PC-3 (cell line): ENCODE data around the gene PRR12. TPM values are rescaled to one million over a fixed set of nuclear protein-coding genes. Genes with fewer than 3 reads are reported as not detected.

Source experiments
- ATAC-seq: fragments of 200-7000 bp; cut with Tn5 transposase; 2 replicates; pipeline ENCODE4 v1.9.1; 2020; ENCODE audit warnings: mild to moderate bottlenecking, moderate library complexity
- BruUV-seq: library from RNA; stranded (reverse); fragments of 400-500 nt; replicated peaks from 2 replicates; lab custom pipeline; 2021; lab: Mats Ljungman, UMichigan
- CTCF ChIA-PET: fragments of 300-600 bp; sonication (Branson Sonifier 250); formaldehyde crosslinking; loops from one replicate; lab custom pipeline; 2022; ENCODE audit warnings: antibody characterized with exemption; lab: Charles Lee
- POLR2A ChIA-PET: fragments of 300-600 bp; sonication (Branson Sonifier 250); formaldehyde crosslinking; loops from one replicate; lab custom pipeline; 2022; ENCODE audit warnings: antibody characterized with exemption; ENCODE audit not compliant: unreplicated experiment; lab: Charles Lee
- DNase-seq: peaks from one replicate; pipeline ENCODE4 v3.0.0-alpha.2; 2015
- H2AFZ ChIP-seq: fragments of 300-600 bp; sonication (generic); 2 replicates; pipeline ENCODE4 v1.6.0; 2016; ENCODE audit warnings: antibody characterized with exemption, low read length
- H3F3A ChIP-seq: fragments of 300-600 bp; sonication (generic); one replicate; pipeline ENCODE4 v1.6.0; 2017; ENCODE audit warnings: antibody characterized with exemption, low read length, control low read depth, mild to moderate bottlenecking; ENCODE audit not compliant: unreplicated experiment
- H3K27ac ChIP-seq: fragments of 300-600 bp; sonication (generic); 2 replicates; pipeline ENCODE4 v1.5.1; 2016; ENCODE audit warnings: mild to moderate bottlenecking, low read length
- H3K27me3 ChIP-seq: fragments of 300-600 bp; sonication (generic); 2 replicates; pipeline ENCODE4 v1.6.1; 2016; ENCODE audit warnings: low read length, mixed read lengths
- H3K36me3 ChIP-seq: fragments of 300-600 bp; sonication (generic); 2 replicates; pipeline ENCODE4 v1.6.1; 2016; ENCODE audit warnings: low read depth, mixed run types, low read length, mixed read lengths
- H3K4me1 ChIP-seq: fragments of 300-600 bp; sonication (generic); 2 replicates; pipeline ENCODE4 v1.5.1; 2016; ENCODE audit warnings: low read length; ENCODE audit not compliant: insufficient read depth
- H3K4me2 ChIP-seq: fragments of 300-600 bp; sonication (generic); 2 replicates; pipeline ENCODE4 v1.6.0; 2016; ENCODE audit warnings: low read length
- H3K4me3 ChIP-seq: fragments of 300-600 bp; sonication (generic); 2 replicates; pipeline ENCODE4 v1.5.1; 2016; ENCODE audit warnings: mild to moderate bottlenecking, low read length, mixed read lengths
- H3K79me2 ChIP-seq: fragments of 300-600 bp; sonication (generic); 2 replicates; pipeline ENCODE4 v1.6.1; 2017; ENCODE audit warnings: low read length, mixed read lengths
- H3K9ac ChIP-seq: fragments of 300-600 bp; sonication (generic); 2 replicates; pipeline ENCODE4 v1.6.0; 2016; ENCODE audit warnings: mild to moderate bottlenecking, low read length
- H3K9me2 ChIP-seq: fragments of 300-600 bp; sonication (generic); replicated peaks from 2 replicates; pipeline ENCODE4 v1.6.1; 2016; ENCODE audit warnings: mixed run types, low read length, mixed read lengths
- H3K9me3 ChIP-seq: fragments of 300-600 bp; sonication (generic); 2 replicates; pipeline ENCODE4 v1.6.1; 2016; ENCODE audit warnings: low read length, mixed read lengths
- H4K20me1 ChIP-seq: fragments of 300-600 bp; sonication (generic); 2 replicates; pipeline ENCODE4 v1.6.1; 2016; ENCODE audit warnings: low read length, mixed read lengths
- CTCF ChIP-seq: fragments of 300-600 bp; sonication (generic); conservative IDR thresholded peaks from 2 replicates; pipeline ENCODE4 v1.5.1; 2017; ENCODE audit warnings: antibody characterized with exemption, low read depth, mild to moderate bottlenecking, low read length
- EZH2 ChIP-seq: fragments of 300-600 bp; sonication (generic); IDR thresholded peaks from one replicate; pipeline ENCODE4 v1.6.1; 2017; ENCODE audit warnings: antibody characterized with exemption, mild to moderate bottlenecking, low read length; ENCODE audit not compliant: unreplicated experiment
- EZH2phosphoT487 ChIP-seq: fragments of 300-600 bp; sonication (generic); IDR thresholded peaks from 2 replicates; pipeline ENCODE4 v1.6.1; 2018; ENCODE audit warnings: mild to moderate bottlenecking, antibody characterized with exemption, low read length, borderline replicate concordance
- intact Hi-C: fragments of 100-400 bp; cut with micrococcal nuclease; formaldehyde crosslinking; loops from 2 replicates; pipeline ENCODE4 v1.9.0; 2023
- total RNA-seq: library from RNA; depleted of rRNA; stranded (reverse); fragments of >200 nt; gene quantifications from 2 replicates; pipeline ENCODE4 v1.2.3, GENCODE V29; 2014

PRR12 gene
- total RNA-seq, 1 experiment from 2014 or later = 14.6 TPM

GRCh38 chr19:49645995-49646394 is 55.0 kb downstream of the PRR12 start:
- CTCF ChIA-PET = no interaction called here
- H3K9me3 ChIP-seq = no peaks in the 10 kb centered on the region
- H3K4me1 ChIP-seq = peaks cover 25% of the 10 kb centered on the region
- no peak overlapping the region for H3K4me2 ChIP-seq
- no TSS peak for BruUV-seq
- no peak overlapping the region for H3K4me3 ChIP-seq
- intact Hi-C loops = no loop called here
- no peak for ATAC-seq
- H3K9ac ChIP-seq = no peak overlapping the region
- H3K36me3 ChIP-seq = peaks cover 21% of the 10 kb centered on the region; the same call in 1 of the 2 replicates
- no peaks in the 10 kb centered on the region for H3K9me2 ChIP-seq
- POLR2A ChIA-PET = no interaction called here
- H3K27ac ChIP-seq = no peak overlapping the region
- TF ChIP-seq CTCF = no peak
- TF ChIP-seq EZH2phosphoT487 = no peak
- no peak for TF ChIP-seq EZH2
- peaks cover 2% of the 10 kb centered on the region for H3F3A ChIP-seq
- peaks cover 83% of the 10 kb centered on the region for H3K79me2 ChIP-seq
- no peak for DNase-seq
- no peaks in the 10 kb centered on the region for H3K27me3 ChIP-seq
- no peak overlapping the region for H2AFZ ChIP-seq
- H4K20me1 ChIP-seq = no peaks in the 10 kb centered on the region

GRCh38 chr19:49646586-49646985 is 55.6 kb downstream of the PRR12 start:
- H3K36me3 ChIP-seq = peaks cover 24% of the 10 kb centered on the region; the same call in 1 of the 2 replicates
- H3K9ac ChIP-seq = no peak overlapping the region
- H3K4me1 ChIP-seq = peaks cover 20% of the 10 kb centered on the region
- no TSS peak for BruUV-seq
- DNase-seq = no peak
- ChIA-PET POLR2A (no interaction called here), CTCF (no interaction called here)
- H3K27ac ChIP-seq = no peak overlapping the region
- H3K4me3 ChIP-seq = no peak overlapping the region
- H4K20me1 ChIP-seq = no peaks in the 10 kb centered on the region
- ATAC-seq = no peak
- H3K4me2 ChIP-seq = no peak overlapping the region
- H3K9me2 ChIP-seq = no peaks in the 10 kb centered on the region
- H3K9me3 ChIP-seq = no peaks in the 10 kb centered on the region
- H2AFZ ChIP-seq = no peak overlapping the region
- no peaks in the 10 kb centered on the region for H3K27me3 ChIP-seq
- intact Hi-C loops = no loop called here
- no peaks in the 10 kb centered on the region for H3F3A ChIP-seq
- peaks cover 78% of the 10 kb centered on the region for H3K79me2 ChIP-seq
- TF ChIP-seq EZH2phosphoT487 (no peak), CTCF (no peak), EZH2 (no peak)

- H3K79me2 ChIP-seq = peaks cover 37% of the 10 kb centered on the region
- no peak overlapping the region for H2AFZ ChIP-seq
- no peaks in the 10 kb centered on the region for H3F3A ChIP-seq
- H4K20me1 ChIP-seq = 0 out of 2 replicates have a peak, but pooled peaks cover 3% of the 10 kb centered on the region
- no peak overlapping the region for H3K4me3 ChIP-seq
- DNase-seq (no peak), ATAC-seq (no peak)
- no peaks in the 10 kb centered on the region for H3K9me2 ChIP-seq
- no peak overlapping the region for H3K27ac ChIP-seq
- no TSS peak for BruUV-seq
- no peak for TF ChIP-seq EZH2phosphoT487
- TF ChIP-seq CTCF = no peak
- TF ChIP-seq EZH2 = no peak
- H3K9me3 ChIP-seq = no peaks in the 10 kb centered on the region
- no peak overlapping the region for H3K4me2 ChIP-seq
- POLR2A ChIA-PET = no interaction called here
- CTCF ChIA-PET = no interaction called here
- H3K9ac ChIP-seq = no peak overlapping the region
- intact Hi-C loops = no loop called here
- no peaks in the 10 kb centered on the region for H3K27me3 ChIP-seq
- H3K4me1 ChIP-seq = no peaks in the 10 kb centered on the region
- H3K36me3 ChIP-seq = peaks cover 46% of the 10 kb centered on the region
These were observed 60.2 kb downstream of the PRR12 start for GRCh38 chr19:49651029-49651819.
